ENCODE results near the gene CHTOP. TPM values are rescaled to one million over a fixed set of nuclear protein-coding genes. Genes with fewer than 3 reads are reported as not detected.

CHTOP gene
- total and polyA plus RNA-seq, 2 of the 4 experiments (the other 2 are of a cell fraction): 33.9 to 50.8 TPM

DNA sequence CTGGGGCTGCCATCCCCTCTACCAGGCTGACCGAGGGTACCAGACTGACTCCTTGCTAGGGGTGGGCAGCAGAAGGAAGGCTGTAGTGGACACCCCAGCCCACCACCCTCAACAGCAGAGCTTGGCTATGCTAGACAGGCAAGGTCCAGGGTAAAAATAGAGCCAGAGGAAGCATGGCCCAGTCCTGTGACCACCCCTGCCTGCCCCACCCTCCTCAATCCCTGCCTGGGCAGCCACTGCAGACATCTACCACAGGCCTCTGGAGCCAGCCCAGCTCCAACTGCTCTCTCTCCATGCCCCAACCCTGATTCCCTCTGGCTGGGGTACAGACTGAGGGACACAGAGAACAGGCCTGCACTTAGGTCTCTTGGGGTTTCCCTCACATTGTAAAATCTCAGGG is 3.9 kb upstream of the CHTOP start:
- Histone ChIP-seq H2BK120ac (ENCODE audit: low read depth, low read length) (no peak overlapping the region), H2BK20ac (ENCODE audit: low read depth, low read length) (no peak overlapping the region), H3K36me3 (ENCODE audit: control insufficient read depth, insufficient read depth, low read length) (0 out of 2 replicates have a peak, but pooled peaks cover 5% of the 10 kb centered on the region), H4K91ac (ENCODE audit: insufficient read depth, low read depth, low read length) (no peak overlapping the region), H3K27me3 (ENCODE audit: control insufficient read depth, insufficient read depth, low read length) (no peaks in the 10 kb centered on the region), H3K18ac (ENCODE audit: low read depth, low read length) (no peak overlapping the region), H4K8ac (ENCODE audit: low read depth in 2 of 2, low read length in 2 of 2) (no peak overlapping the region), H3K79me1 (ENCODE audit: low read depth in 1 of 2, low read length in 2 of 2) (peaks cover 19 to 30% of the 10 kb centered on the region in 2 experiments), H3K4me2 (ENCODE audit: low read depth, low read length) (no peak overlapping the region), H3K14ac (replicated peaks; ENCODE audit: low read depth, low read length) (no peak overlapping the region), H4K20me1 (ENCODE audit: insufficient read depth, low read length) (peaks cover 9% of the 10 kb centered on the region; the same call in 1 of the 2 replicates), H3K4ac (ENCODE audit: low read depth, low read length) (peak overlapping the region; percentile 28), H3K4me3 (ENCODE audit: insufficient read depth, low read depth, low read length) (no peak overlapping the region), H2BK5ac (ENCODE audit: low read depth, low read length, poor library complexity, severe bottlenecking) (no peak overlapping the region), H3K4me1 (ENCODE audit: control insufficient read depth, insufficient read depth, low read length) (peaks cover 16% of the 10 kb centered on the region), H2AFZ (replicated peaks; ENCODE audit: low read length, poor library complexity) (peak overlapping the region; percentile 23), H3K9me1 (ENCODE audit: insufficient read depth, low read length) (peaks cover 24% of the 10 kb centered on the region), H3K23ac (ENCODE audit: low read depth, low read length) (no peak overlapping the region), H3K9me3 (ENCODE audit: control insufficient read depth, insufficient read depth, low read length) (no peaks in the 10 kb centered on the region), H3K56ac (ENCODE audit: extremely low read depth, insufficient read depth, low read length) (no peak overlapping the region), H3K27ac (ENCODE audit: insufficient read depth, low read length) (no peak overlapping the region), H2AK9ac (replicated peaks; ENCODE audit: low read depth, low read length, poor library complexity) (peak overlapping the region; percentile 79), H3K9ac (ENCODE audit: low read depth, low read length) (no peak overlapping the region), H2BK15ac (ENCODE audit: low read depth, low read length) (no peak overlapping the region), H2AK5ac (ENCODE audit: low read depth, low read length) (no peak overlapping the region), H4K5ac (ENCODE audit: low read depth, low read length) (no peak overlapping the region)
- CTCF ChIA-PET: interaction anchor here (1.2 kb wide), 1 partner anchor 58 kb away, joined by 3 read pairs; no protein-coding TSS in a partner anchor
- dilution Hi-C loops (cut with HindIII; ENCODE audit: low sequenced_read_pairs, unreplicated experiment) (no loop called here), intact Hi-C loops (cut with micrococcal nuclease) (loop anchor here (5.0 kb wide), 1 partner anchor 98 kb away; no protein-coding TSS in a partner anchor), in situ Hi-C loops (cut with MboI; ENCODE audit: low sequenced_read_pairs) (no loop called here)
- TF ChIP-seq MXI1 (IDR thresholded peaks at IDR 0.05; ENCODE audit: borderline replicate concordance, low read depth, low read length) (no peak), SMC3 (IDR thresholded peaks at IDR 0.05; ENCODE audit: low read depth, low read length) (no peak), CHD1 (IDR thresholded peaks at IDR 0.05; ENCODE audit: low read depth, low read length) (no peak), MAFK (IDR thresholded peaks at IDR 0.05; ENCODE audit: low read depth, low read length) (no peak), MAZ (IDR thresholded peaks at IDR 0.05; ENCODE audit: borderline replicate concordance, low read depth, low read length) (no peak), RAD21 (IDR thresholded peaks at IDR 0.05; ENCODE audit: low read length) (no peak), NFE2L2 (IDR thresholded peaks at IDR 0.05; ENCODE audit: low read depth, low read length) (no peak), FOS (IDR thresholded peaks at IDR 0.05; ENCODE audit: low read depth, low read length) (no peak), CEBPB (IDR thresholded peaks at IDR 0.05; ENCODE audit: low read depth, low read length) (no peak), RFX5 (IDR thresholded peaks at IDR 0.05; ENCODE audit: low read depth, low read length) (no peak), POLR2A (IDR thresholded peaks at IDR 0.05; ENCODE audit: low read depth, low read length) (no peak), BHLHE40 (IDR thresholded peaks at IDR 0.05; ENCODE audit: low read depth, low read length) (no peak)
- TF ChIP-seq, protein P1, sequence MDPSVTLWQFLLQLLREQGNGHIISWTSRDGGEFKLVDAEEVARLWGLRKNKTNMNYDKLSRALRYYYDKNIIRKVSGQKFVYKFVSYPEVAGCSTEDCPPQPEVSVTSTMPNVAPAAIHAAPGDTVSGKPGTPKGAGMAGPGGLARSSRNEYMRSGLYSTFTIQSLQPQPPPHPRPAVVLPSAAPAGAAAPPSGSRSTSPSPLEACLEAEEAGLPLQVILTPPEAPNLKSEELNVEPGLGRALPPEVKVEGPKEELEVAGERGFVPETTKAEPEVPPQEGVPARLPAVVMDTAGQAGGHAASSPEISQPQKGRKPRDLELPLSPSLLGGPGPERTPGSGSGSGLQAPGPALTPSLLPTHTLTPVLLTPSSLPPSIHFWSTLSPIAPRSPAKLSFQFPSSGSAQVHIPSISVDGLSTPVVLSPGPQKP (IDR thresholded peaks at IDR 0.05; ENCODE audit: borderline replicate concordance, low read depth, low read length): no peak
- TF ChIP-seq, protein P2, sequence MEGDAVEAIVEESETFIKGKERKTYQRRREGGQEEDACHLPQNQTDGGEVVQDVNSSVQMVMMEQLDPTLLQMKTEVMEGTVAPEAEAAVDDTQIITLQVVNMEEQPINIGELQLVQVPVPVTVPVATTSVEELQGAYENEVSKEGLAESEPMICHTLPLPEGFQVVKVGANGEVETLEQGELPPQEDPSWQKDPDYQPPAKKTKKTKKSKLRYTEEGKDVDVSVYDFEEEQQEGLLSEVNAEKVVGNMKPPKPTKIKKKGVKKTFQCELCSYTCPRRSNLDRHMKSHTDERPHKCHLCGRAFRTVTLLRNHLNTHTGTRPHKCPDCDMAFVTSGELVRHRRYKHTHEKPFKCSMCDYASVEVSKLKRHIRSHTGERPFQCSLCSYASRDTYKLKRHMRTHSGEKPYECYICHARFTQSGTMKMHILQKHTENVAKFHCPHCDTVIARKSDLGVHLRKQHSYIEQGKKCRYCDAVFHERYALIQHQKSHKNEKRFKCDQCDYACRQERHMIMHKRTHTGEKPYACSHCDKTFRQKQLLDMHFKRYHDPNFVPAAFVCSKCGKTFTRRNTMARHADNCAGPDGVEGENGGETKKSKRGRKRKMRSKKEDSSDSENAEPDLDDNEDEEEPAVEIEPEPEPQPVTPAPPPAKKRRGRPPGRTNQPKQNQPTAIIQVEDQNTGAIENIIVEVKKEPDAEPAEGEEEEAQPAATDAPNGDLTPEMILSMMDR (conservative IDR thresholded peaks at IDR 0.05; ENCODE audit: low read depth, low read length): no peak
- no TSS peak for BruUV-seq (replicated peaks)
- POLR2A ChIA-PET (ENCODE audit: unreplicated experiment): no interaction called here
- no peak for ATAC-seq (ENCODE audit: low read depth)
- WGBS, 2 experiments (ENCODE audit: extremely low coverage in 2 of 2, insufficient read length in 1 of 2): no CpG with 5 or more reads among the region's 1 CpG
- no peak for DNase-seq
